Tongue (tissue), 3 donors: ENCODE data around the gene ZNF619. TPM values are rescaled to one million over a fixed set of nuclear protein-coding genes. Genes with fewer than 3 reads are reported as not detected.
A peak's percentile ranks its signal among the peaks of the same experiment; 100 is the strongest.

Experiments used
- DNase-seq: peaks from one replicate; pipeline ENCODE4 v3.0.0-alpha.2; 2015
- small RNA-seq: library from RNA; depleted of rRNA; stranded (forward); fragments of <200 nt; gene quantifications from one replicate; pipeline ENCODE3, GENCODE V24; 2014; ENCODE audit warnings: low replicate concordance
- total RNA-seq: library from RNA; depleted of rRNA; stranded (reverse); fragments of >200 nt; gene quantifications from one replicate; pipeline ENCODE4 v1.2.3, GENCODE V29; 2014

Gene ZNF619
- total RNA-seq, 1 donor from 2014 or later, result 8.4 TPM

- DNase-seq, result no peak
Measured at GRCh38 chr3:40534283-40534682, 57.4 kb downstream of the ZNF619 start.

Small RNA genes lying within 50 kb of the gene (small RNA-seq; reads per million reads assigned to genes)
- gene RNU5B-2P, result 1.9 reads per million, percentile 89 among the genes with 10 or more reads in this experiment

Other genes starting within 250 kb of the ZNF619 start
- gene EIF1B, start 167.4 kb upstream of the ZNF619 start, total RNA-seq, result 13.8 TPM
- 3.0 TPM for gene ENTPD3, start 89.9 kb upstream of the ZNF619 start, total RNA-seq
- gene RPL14, start 19.8 kb upstream of the ZNF619 start, total RNA-seq, result 547 TPM
- 3.0 TPM for gene ZNF620, start 28.9 kb downstream of the ZNF619 start, total RNA-seq
- gene ZNF621, start 47.8 kb downstream of the ZNF619 start, total RNA-seq, result 13.3 TPM